ENCODE data around the gene MYO5A.
"Not testable (repeated sequence)": the region's sequence is repeated elsewhere in the genome, so short reads cannot be mapped to it uniquely, and the experiment has no call there.

Gene MYO5A

DNA sequence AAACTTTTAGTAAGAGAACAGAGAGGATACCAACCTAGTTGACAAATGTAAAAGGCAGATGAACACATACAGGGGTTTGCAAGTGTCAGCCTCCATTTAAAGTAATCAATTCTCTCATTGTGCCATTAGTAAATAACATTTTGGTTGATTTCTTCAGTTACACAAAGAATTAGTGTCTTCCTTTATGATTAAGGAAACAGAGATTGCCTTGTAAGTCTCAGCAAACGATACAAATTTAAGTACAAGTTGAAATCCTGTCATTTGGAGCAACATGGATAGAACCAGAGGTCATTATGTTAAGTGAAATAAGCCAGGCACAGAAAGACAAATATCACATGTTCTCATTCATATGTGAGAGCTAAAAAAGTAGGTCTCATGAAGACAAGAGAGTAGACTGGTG lies 26.1 kb downstream of the MYO5A start:
- DNase-seq, result no peak

DNA sequence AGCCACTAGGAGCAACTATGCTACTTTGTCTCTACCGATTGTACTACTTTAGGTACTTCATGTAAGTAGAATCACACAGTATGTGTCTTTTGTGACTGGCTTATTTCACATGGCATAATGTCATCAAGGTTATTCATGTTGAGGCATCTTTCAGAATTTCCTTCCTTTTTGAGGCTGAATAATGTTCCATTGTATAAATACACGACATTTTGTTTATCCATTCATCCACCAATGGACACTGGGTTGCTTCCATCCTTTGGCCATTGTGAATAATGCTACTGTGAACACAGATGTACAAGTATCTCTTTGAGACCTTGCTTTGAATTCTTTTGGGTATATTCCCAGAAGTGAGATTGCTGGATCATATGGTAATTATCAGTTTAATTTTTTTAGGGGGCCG lies 29.2 kb downstream of the MYO5A start:
- DNase-seq, result no peak

DNA sequence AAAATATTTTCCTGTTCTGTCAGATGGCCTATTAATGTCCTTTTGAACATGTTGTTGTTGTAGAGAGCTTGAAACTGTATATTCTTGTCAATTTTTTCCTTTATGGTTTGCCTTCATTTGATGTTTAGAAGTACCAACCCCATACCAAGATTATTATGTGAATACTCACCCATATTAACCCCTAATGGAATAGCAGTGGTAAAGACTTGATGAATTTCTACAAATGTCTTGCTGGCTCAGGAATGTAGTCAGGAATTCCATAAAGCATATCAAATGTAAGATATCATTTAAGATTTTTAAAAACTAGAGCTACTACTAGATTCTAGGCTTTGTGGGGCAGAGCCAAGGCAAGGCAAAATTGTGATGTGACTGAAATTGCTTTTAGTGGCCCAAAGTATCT lies 30.0 kb downstream of the MYO5A start:
- no peak for DNase-seq

DNA sequence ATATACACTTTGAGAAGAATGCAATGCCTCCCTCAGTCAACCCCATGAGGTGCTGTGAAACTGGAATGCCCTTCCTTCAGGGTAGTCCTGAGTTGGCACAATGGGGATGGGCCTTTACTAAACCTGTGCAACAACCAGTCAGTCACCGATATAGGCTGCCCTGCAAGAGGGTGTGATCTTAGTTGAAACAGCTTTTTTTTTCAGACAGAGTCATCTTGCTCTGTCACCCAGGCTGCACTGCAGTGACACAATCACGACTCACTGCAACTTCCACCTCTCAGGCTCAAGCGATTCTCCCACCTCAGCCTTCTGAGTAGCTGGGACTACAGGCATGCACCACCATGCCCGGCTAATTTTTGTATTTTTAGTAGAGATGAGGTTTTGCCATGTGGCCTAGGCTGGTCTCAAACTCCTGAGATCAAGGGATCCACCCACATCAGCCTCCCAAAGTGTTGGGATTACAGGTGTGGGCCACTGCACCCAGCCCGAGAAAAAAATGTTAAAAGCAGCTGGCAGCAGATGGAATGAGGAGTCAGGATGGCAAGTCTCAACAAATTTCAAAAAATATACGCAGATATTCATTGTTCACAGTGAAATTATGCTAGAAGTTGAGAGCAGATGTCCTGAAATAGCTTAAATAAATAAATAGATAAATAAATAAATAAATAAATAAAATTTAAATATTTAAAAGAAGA lies 31.8 kb downstream of the MYO5A start:
- no peak for DNase-seq

DNA sequence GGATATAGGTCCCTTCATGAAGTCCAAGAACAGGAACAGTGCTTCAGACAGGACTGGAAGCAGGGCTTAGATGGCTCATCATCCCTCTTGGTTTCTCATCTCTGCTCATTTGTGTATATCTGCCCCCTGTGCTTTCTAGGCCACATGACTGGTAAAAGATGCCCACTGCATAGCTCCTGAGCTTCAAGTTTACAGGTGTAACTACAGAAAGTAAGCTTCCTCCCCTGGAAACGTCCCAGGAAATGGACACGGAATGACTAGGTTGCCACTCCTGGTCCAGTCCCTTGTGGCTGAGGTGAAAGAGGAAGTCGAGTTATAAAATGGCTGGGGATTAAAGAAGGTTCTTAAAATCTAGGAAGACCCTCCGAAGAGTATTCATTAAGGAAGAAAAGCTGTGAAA lies 32.5 kb downstream of the MYO5A start:
- no peak for DNase-seq

DNA sequence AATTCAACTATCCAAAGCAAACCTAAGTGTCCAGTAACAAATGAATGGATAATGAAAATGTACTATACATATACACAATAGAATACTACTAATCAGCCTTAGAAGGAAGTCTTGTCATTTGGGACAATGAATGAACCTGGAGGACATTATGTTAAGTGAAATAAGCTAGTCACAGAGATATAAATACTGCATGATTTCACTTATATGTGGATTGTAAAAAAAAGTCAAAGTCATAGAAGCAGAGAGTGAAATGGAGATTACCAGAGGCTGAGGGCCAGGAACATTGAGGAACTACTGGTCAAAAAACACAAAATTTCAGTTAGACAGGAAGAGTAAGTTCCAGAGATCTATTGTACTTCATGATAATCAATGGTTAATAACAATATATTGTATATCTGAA lies 33.6 kb downstream of the MYO5A start:
- DNase-seq, result no peak

DNA sequence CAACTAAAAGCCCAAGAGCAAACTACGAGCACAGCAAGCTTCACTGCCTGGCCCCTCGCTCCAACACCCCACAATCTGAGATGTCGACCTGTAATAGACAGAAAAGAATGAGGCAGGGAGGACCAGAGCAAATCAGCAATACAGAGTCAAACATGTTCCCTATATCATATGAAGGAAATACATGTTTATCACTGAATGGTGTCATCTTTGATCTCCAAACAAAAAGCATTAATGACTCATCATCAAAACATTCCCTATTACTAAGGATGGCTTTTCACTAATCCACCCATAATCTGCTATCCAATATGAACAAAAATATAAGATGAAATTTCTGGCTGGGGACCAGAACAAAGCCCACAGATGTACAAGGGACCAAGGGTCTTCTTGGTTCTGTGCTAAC lies 34.7 kb downstream of the MYO5A start:
- DNase-seq, result no peak

DNA sequence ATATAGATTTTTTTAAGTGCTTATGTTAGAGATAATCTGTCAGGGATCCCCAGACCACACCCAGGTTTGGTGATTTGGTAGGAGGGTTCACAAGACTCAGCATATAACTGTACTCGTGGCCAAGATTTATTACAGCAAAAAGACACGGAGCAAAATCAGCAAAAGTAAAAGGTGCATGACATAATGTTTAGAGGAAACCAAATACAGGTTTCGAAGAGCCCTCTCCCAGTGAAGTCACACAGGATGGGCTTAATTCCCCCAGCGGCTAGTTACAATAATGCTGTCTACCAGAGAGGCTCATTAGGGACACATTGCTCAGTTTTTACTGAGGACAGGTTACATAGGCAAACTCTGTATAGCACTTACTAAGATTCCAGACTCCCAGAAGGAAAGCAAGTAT lies 36.5 kb downstream of the MYO5A start:
- no peak for DNase-seq

DNA sequence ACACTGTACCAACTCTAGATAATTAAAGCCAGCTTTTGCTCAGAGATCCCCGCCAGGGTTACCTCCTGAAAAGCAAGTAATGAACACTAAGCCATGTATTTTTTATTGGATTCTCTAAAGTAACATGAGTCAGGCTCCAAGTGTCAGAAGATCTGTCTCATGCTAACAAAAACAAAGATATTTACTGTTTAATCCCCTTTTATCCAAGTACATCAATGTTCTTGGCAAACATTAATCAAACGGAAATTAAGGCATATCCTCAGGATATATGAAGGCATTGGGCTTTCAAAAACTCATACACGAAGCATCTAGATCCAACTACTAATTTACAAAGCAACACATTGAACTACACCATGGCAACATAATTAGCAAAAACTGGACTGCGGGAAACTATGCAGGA lies 37.2 kb downstream of the MYO5A start:
- DNase-seq, result no peak

DNA sequence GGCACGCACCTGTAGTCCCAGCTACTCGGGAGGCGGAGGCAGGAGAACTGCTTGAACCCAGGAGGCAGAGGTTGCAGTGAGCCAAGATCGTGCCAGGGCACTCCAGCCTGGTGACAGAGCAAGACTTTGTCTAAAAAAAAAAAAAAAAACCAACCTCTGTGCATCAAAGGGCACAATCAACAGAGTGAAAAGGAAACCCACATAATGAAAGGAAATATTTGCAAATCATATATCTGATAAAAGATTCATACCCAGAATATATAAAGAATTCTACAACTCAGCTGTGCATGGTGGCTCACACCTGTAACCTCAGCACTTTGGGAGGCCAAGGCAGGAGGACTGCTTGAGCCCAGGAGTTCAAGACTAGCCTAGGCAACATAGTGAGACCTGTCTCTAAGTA lies 39.2 kb downstream of the MYO5A start:
- DNase-seq, result not testable (repeated sequence)

DNA sequence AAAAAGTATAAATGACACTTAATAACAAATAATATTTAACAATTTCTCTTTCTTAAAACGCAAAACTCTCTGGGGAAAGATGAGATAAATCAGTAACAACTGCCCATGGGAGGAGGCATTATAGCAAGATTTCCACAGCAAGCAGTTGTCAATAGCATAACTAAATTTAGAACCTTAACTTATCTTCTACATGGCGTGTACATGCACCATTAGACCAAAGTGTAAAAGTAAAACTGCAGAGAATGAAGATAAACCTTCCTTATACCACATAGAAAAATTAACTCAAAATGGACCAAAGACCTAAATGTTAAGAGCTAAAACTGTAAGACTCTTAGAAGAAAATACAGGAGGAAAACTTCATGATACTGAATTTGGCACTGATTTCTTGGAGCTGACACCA lies 39.9 kb downstream of the MYO5A start:
- DNase-seq, result no peak

DNA sequence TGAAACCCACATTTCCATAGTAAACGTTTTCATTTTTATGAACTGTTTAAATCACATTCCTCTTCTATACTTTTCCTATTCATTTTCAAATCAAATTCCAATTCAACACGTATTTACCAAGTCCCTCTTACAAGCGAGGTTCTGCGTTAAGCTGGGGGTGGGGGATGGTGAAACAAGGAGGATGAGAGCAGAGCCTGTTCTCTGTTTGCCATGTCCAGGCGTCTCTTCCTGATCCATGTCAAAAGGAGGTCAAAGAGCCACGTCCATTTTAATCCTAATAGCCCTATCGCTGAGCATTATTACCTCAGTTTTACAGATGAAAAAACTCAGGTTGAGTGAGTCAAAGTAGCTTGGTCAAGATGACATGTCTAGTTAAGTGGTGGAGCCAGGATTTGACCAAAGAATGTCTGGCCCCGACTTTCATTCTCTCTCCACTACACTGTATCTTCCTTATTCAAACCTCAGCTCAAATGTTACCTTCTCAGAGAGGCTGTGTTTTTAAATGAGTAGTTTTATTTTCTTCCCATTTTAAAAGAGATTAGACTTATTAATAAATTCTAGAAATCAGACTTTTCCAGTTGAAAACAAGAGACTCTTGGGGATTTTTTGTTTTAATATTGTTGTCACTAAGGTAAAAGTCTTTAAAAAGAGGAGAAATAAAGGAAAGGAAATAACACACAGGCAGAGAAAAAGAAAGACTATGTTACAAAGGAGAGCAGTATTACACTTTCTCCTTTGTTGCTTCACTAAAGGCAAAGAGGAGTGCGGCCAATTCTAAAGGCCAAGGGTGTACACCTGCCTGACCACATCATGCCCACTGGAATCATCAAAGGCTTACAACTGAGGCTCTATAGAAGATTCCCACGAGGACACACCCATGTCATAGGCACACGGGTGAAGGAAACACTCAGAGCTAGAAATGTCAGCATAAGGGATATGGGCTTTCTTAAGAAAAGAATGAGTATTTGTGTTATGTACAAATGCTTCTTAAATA lies 42.4 kb downstream of the MYO5A start:
- no peak for DNase-seq

DNA sequence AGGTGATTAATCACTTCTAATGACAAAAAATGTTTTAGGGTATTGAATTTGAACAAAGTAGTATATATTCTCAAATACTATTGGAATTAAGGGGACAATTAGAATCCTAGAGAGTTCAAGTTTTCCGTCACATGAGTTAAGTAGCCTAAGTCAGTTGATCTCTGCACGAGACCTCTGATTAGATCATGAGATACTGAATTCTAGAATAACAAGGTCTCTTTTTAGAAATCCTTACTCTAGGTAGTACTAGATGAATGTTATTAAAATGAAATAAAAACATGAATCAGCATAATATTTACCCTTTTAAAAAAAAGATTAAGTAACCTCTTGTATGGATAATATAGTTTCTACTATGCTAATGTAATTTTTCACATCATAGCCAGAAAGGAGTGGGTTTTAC lies 43.4 kb downstream of the MYO5A start:
- DNase-seq, result no peak

DNA sequence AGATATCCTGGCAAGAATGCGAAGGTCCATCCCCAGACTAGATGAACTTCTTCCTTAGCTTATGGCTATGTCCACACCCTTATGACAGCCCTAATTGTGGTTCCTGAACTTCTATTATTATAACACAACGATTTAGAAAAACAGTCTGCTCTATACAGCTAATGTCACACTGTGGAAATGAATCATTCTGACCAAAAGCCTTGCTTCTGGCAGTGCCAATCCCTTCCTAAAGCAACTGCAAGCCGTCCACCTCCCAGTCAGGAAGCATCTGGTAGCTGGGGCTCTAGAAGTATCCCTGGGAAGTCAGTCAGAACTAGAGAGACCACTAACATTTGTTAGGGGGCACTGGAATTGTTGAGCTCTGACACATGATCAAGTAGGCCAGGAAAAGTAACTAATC lies 45.0 kb downstream of the MYO5A start:
- no peak for DNase-seq

DNA sequence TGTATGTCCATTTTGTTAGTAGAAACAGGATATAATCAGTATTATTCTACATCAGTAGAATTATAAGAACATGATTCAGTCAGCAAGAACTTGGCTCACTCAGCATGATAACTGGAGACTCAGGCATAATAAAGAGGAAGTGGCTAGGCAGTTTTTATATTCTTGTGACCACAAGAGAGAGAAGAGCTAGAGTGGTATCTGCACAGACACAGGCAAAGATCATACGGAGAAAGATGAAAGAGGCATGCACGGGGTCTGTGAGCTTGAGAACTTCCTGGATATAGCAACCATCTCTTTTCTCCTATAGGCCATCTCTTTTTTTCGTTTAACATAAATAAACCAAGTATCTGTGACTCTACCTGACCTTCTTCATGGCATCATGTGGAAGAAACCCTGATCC lies 46.8 kb downstream of the MYO5A start:
- no peak for DNase-seq

DNA sequence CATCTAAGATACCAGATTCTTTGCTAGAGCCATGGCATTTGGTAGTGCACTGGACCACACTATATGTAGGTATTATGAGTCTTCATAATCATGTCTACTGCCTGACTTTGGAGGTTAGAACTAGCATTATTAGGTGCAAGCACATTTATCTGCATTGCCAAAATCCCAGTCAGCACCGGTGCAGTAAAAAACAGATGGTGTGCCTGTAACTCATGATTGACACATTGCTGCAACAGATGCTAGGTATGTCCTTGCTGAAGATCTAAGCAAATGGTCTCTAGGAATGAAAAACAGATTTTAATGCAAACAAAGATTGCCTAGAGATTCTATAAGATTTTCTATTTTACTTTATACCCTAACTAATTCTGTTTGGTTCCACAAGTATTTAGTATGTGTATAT lies 47.7 kb downstream of the MYO5A start:
- no peak for DNase-seq

DNA sequence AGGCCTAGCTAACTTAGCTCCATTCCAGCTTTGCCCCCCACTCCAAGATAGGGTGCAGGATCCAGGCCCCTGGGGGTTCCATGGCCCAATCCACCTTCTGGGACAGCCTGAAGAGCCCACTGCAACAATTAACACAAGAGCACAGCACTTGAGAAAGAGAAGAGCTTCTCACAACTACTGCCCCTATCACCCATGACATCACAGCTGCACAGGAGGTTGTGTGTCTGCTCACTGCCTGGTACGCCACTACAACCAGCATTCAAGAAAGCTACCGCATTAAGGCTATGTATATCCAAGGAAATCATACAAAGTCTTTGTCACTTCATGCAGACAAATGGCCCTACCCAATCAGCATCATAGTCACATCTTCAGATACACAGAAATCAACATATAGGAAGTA lies 62.0 kb downstream of the MYO5A start:
- DNase-seq, result no peak

DNA sequence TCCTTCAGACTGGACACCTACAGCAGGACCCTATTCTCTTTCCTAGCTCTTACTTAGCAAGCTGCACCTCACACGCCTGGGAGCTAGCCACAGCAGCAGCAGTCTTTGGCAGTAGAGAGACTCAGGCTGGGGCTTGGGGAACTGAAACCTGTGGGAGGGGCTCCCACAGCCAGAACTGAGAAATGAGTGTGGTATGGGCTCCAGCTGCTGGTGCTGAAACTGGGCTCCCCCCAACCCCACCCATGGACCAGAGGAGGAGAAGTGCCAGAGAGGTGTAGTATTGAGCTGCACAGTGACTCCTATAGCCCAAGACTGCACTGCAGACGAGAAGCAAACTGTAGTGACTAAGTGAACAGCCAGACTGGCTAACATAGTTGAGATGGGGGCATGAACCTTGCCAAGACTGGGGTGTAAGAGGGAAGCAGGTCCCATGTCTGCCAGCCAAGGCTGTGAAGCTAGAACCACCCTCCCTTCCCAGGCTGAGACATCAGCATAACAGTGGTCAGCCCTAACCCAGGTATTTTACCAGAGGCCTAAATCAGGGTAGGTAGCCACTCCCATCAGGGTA lies 62.5 kb downstream of the MYO5A start:
- DNase-seq, result no peak

DNA sequence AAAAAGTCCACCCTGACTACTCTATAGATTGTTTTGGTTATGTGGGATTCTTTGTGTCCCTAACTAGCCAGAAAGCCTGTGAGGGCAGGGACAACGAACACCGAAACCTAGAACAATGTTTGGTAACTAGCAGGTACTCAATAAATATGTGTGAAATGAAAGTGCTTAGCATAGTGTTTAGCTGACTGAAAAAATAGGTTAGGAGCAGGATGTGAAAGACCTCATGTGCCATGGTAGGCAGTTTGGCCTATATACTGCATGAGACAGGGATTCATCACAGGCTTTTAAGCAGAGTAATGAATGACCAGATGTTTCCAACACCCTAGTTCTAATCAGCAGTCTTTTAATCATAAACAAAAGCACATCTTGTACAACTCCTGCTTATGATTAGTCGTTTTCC lies 64.2 kb downstream of the MYO5A start:
- no peak for DNase-seq

DNA sequence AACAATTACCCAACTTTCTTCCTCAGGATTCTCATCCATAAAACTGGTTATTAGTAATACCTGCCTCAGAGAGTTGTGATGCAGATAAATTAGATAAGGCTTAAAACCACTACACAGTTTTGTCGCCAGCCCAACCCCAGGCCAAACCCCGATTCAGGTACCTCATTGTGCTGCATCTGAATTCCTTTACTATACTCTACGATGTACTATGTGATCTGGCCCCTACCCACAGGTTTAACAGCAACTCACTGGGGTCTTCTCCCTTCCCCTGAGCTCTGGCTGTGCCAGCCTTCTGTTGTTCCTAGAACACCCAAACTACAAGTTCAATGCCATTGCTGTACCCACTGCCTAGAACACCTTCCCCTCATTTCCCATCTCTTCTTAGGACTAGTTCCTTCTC lies 64.6 kb downstream of the MYO5A start:
- DNase-seq, result no peak

DNA sequence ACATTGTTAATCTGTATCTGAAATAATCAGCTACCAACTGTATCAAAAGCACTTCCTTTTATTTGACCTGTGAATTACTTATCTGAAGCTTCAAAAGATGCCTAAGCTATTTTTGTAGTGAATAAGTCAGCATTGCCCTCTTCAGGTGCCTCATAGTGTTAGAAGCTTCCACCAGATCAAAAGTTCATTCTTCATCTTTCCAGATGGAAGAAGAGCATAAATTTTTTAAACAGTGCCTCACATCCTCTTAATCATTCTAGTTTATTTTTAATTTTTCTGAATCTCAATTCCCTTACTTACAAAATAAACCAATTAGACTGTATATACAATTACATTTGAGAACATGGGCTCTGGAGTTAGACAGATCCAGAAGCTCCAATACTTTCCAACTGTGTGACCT lies 65.0 kb downstream of the MYO5A start:
- no peak for DNase-seq

DNA sequence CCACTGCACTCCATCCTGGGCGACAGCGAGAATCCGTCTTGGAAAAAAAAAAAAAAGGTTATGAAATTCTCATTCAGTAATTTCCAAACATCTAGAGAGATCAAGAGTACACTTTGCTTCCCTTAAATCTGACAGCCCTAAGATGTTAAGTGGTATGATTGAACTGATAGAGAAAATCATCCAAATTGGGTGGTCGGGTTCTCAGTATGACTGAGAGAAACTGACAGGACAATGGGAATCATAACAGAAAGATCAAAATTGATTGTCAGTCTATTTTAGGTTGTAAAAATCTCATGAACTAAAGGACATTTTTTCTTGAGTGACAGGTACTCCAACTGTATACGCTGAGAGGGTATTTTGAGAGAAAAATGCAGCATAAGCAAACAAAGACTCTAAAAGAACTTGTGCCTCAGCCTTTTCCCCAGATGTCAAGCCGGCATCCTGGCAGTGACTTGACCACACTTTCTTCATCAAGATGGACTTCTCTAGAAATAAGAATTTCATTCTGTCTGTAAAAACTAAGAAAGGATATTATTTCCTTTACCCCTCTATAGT lies 65.8 kb downstream of the MYO5A start:
- DNase-seq, result no peak

DNA sequence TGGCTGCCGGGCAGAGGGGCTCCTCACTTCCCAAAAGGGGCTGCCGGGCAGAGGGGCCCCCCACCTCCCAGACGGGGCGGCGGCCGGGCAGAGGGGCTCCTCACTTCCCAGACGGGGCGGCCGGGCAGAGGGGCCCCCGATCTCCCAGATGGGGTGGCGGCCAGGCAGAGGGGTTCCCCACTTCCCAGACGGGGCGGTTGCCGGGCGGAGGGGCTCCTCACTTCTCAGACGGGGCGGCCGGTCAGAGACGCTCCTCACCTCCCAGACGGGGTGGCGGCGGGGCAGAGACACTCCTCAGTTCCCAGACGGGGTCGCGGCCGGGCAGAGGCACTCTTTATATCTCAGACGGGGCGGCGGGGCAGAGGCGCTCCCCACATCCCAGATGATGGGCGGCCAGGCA lies 69.0 kb downstream of the MYO5A start:
- not testable (repeated sequence) for DNase-seq

DNA sequence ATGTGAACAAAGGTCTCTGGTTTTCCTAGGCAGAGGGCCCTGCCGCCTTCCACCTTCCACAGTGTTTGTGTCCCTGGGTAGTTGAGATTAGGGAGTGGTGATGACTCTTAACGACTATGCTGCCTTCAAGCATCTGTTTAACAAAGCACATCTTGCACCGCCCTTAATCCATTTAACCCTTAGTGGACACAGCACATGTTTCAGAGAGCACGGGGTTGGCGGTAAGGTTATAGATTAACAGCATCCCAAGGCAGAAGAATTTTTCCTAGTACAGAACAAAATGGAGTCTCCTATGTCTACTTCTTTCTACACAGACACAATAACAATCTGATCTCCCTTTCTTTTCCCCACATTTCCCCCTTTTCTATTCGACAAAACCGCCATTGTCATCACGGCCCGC lies 69.4 kb downstream of the MYO5A start:
- DNase-seq, result not testable (repeated sequence)

Measured in NCI-H510A (cell line).